ENCODE measurements around the gene GABRG3. TPM values are rescaled to one million over a fixed set of nuclear protein-coding genes. Genes with fewer than 3 reads are reported as not detected.

GABRG3 gene
- total RNA-seq, 1 donor from 2014 or later, result not detected

- no peak for DNase-seq (ENCODE audit: extremely low spot score in 2 of 2)
- no peaks in the 10 kb centered on the region for H3K9me3 ChIP-seq
- H3K4me3 ChIP-seq, result no peak overlapping the region
- no peaks in the 10 kb centered on the region for H3K36me3 ChIP-seq
- no peak overlapping the region for H3K27ac ChIP-seq
- no peaks in the 10 kb centered on the region for H3K4me1 ChIP-seq
- intact Hi-C loops (cut with DNase I), result no loop called here
- no peaks in the 10 kb centered on the region for H3K27me3 ChIP-seq
- TF ChIP-seq POLR2A (IDR thresholded peaks at IDR 0.05) (no peak), POLR2AphosphoS5 (IDR thresholded peaks at IDR 0.05; ENCODE audit: insufficient read depth in 1 of 2, low read depth in 1 of 2) (no peak), CTCF (IDR thresholded peaks at IDR 0.05) (no peak)
Observed at GRCh38 chr15:27088584-27089232, 117.7 kb downstream of the GABRG3 start.

GRCh38 chr15:27089233-27089586, 118.2 kb downstream of the GABRG3 start:
- Histone ChIP-seq H3K27me3 (no peaks in the 10 kb centered on the region), H3K4me3 (no peak overlapping the region), H3K9me3 (no peaks in the 10 kb centered on the region), H3K36me3 (no peaks in the 10 kb centered on the region), H3K4me1 (no peaks in the 10 kb centered on the region), H3K27ac (no peak overlapping the region)
- DNase-seq (ENCODE audit: extremely low spot score in 2 of 2), result no peak
- TF ChIP-seq POLR2A (IDR thresholded peaks at IDR 0.05) (no peak), CTCF (IDR thresholded peaks at IDR 0.05) (no peak), POLR2AphosphoS5 (IDR thresholded peaks at IDR 0.05; ENCODE audit: insufficient read depth in 1 of 2, low read depth in 1 of 2) (no peak)
- intact Hi-C loops (cut with DNase I), result no loop called here

GRCh38 chr15:27089676-27090075, 118.7 kb downstream of the GABRG3 start:
- Histone ChIP-seq H3K4me1 (no peaks in the 10 kb centered on the region), H3K4me3 (no peak overlapping the region), H3K36me3 (no peaks in the 10 kb centered on the region), H3K9me3 (no peaks in the 10 kb centered on the region), H3K27me3 (no peaks in the 10 kb centered on the region), H3K27ac (no peak overlapping the region)
- no peak for TF ChIP-seq CTCF (IDR thresholded peaks at IDR 0.05)
- TF ChIP-seq POLR2A (IDR thresholded peaks at IDR 0.05), result no peak
- TF ChIP-seq POLR2AphosphoS5 (IDR thresholded peaks at IDR 0.05; ENCODE audit: insufficient read depth in 1 of 2, low read depth in 1 of 2), result no peak
- DNase-seq (ENCODE audit: extremely low spot score in 2 of 2), result no peak
- intact Hi-C loops (cut with DNase I), result no loop called here

GRCh38 chr15:27091270-27091940, 120.4 kb downstream of the GABRG3 start:
- TF ChIP-seq POLR2AphosphoS5 (IDR thresholded peaks at IDR 0.05; ENCODE audit: insufficient read depth in 1 of 2, low read depth in 1 of 2) (no peak), CTCF (IDR thresholded peaks at IDR 0.05) (no peak), POLR2A (IDR thresholded peaks at IDR 0.05) (no peak)
- Histone ChIP-seq H3K9me3 (no peaks in the 10 kb centered on the region), H3K27me3 (no peaks in the 10 kb centered on the region), H3K4me1 (no peaks in the 10 kb centered on the region), H3K4me3 (no peak overlapping the region), H3K27ac (no peak overlapping the region), H3K36me3 (no peaks in the 10 kb centered on the region)
- no peak for DNase-seq (ENCODE audit: extremely low spot score in 2 of 2)
- intact Hi-C loops (cut with DNase I), result no loop called here

GRCh38 chr15:27092390-27092789, 121.4 kb downstream of the GABRG3 start:
- Histone ChIP-seq H3K27ac (no peak overlapping the region), H3K9me3 (no peaks in the 10 kb centered on the region), H3K27me3 (no peaks in the 10 kb centered on the region), H3K4me1 (no peaks in the 10 kb centered on the region), H3K4me3 (no peak overlapping the region), H3K36me3 (no peaks in the 10 kb centered on the region)
- TF ChIP-seq POLR2A (IDR thresholded peaks at IDR 0.05) (no peak), CTCF (IDR thresholded peaks at IDR 0.05) (no peak), POLR2AphosphoS5 (IDR thresholded peaks at IDR 0.05; ENCODE audit: insufficient read depth in 1 of 2, low read depth in 1 of 2) (no peak)
- DNase-seq (ENCODE audit: extremely low spot score in 2 of 2), result no peak
- intact Hi-C loops (cut with DNase I), result no loop called here

Data from vagina (tissue), 2 donors.